Transverse colon (tissue), 4 donors: ENCODE data around the gene AIP. TPM values are rescaled to one million over a fixed set of nuclear protein-coding genes. Genes with fewer than 3 reads are reported as not detected.

Source experiments
- DNase-seq: peaks from one replicate; pipeline ENCODE4 v3.0.0-alpha.2; 2019
- H3K27ac ChIP-seq, 4 donors: fragments of 200-600 bp; sonication (generic); 2 replicates each; pipeline ENCODE4 v1.5.1; 2016 to 2018; ENCODE audit warnings: inconsistent platforms in 4 of 4
- H3K27me3 ChIP-seq: fragments of 200-600 bp; sonication (generic); 2 replicates; pipeline ENCODE4 v1.5.1; 2017; ENCODE audit warnings: inconsistent platforms
- H3K36me3 ChIP-seq, 4 donors: fragments of 200-600 bp; sonication (generic); 2 replicates each; pipeline ENCODE4 v1.5.1; 2017 to 2019; ENCODE audit warnings: inconsistent platforms in 4 of 4
- H3K4me1 ChIP-seq, 4 donors: fragments of 200-600 bp; sonication (generic); 2 replicates each; pipeline ENCODE4 v1.5.1; 2017 to 2020; ENCODE audit warnings: inconsistent platforms in 4 of 4
- H3K4me3 ChIP-seq, 4 donors: fragments of 200-600 bp; sonication (generic); 1 replicate in 1 of 4; 2 replicates in 3 of 4; pipeline versions ENCODE4 v1.5.1 to v1.6.1; 2017 to 2019; ENCODE audit warnings: inconsistent platforms in 4 of 4
- H3K9me3 ChIP-seq, 2 donors: fragments of 200-600 bp; sonication (generic); 2 replicates each; pipeline ENCODE4 v1.5.1; 2017 to 2019; ENCODE audit warnings: inconsistent platforms in 2 of 2
- EP300 ChIP-seq: sonication (generic); formaldehyde crosslinking; IDR thresholded peaks from one replicate; pipeline ENCODE4 v1.6.1; 2017; ENCODE audit warnings: antibody characterized with exemption, low read depth
- POLR2A ChIP-seq: fragments of 450-650 bp; IDR thresholded peaks from one replicate; pipeline ENCODE4 v1.6.1; 2016; ENCODE audit warnings: antibody characterized with exemption, mild to moderate bottlenecking, moderate library complexity
- POLR2AphosphoS5 ChIP-seq, 3 donors: sonication (generic); formaldehyde crosslinking; IDR thresholded peaks; one replicate each; pipeline ENCODE4 v1.6.1; 2016; ENCODE audit warnings: antibody characterized with exemption in 3 of 3
- WGBS, 2 donors: methylation state at CpG; one replicate each; pipeline ENCODE4 v1.1.5; 2018; ENCODE audit warnings: low coverage in 1 of 2; 5-methylcytosine and 5-hydroxymethylcytosine counted together
- in situ Hi-C, 4 donors: fragments of 200-750 bp; cut with MboI; loops; one replicate each; pipeline versions ENCODE4 v1.15.0 to v1.15.1; 2017; ENCODE audit warnings: low sequenced_read_pairs in 3 of 4, low pct_ligation_motif_present in 1 of 4, low pct_unique_long_range_greater_than_20kb in 1 of 4
- intact Hi-C: fragments of 100-400 bp; cut with DNase I; formaldehyde crosslinking; loops from one replicate; pipeline ENCODE4 v1.15.1; 2023; ENCODE audit warnings: low total_unique reads
- total RNA-seq, 4 donors: library from RNA; depleted of rRNA; stranded (reverse); fragments of >200 nt; gene quantifications; one replicate each; pipeline ENCODE4 v1.1.0, GENCODE V29; 2016
- TF ChIP-seq, protein P1 (sequence below), 5 experiments: fragments of 200-600 bp in 3 of 5; fragments of 450-650 bp in 2 of 5; sonication (generic) in 3 of 5; IDR thresholded peaks; 1 replicate in 2 of 5; 2 replicates in 3 of 5; pipeline ENCODE4 v1.5.1; 2016 to 2017; ENCODE audit warnings: antibody characterized with exemption in 5 of 5, inconsistent platforms in 3 of 5, mild to moderate bottlenecking in 2 of 5, moderate library complexity in 1 of 5

AIP gene
- total RNA-seq, 4 donors from 2014 or later: 32.9 to 71.5 (median 57.6) TPM

DNA sequence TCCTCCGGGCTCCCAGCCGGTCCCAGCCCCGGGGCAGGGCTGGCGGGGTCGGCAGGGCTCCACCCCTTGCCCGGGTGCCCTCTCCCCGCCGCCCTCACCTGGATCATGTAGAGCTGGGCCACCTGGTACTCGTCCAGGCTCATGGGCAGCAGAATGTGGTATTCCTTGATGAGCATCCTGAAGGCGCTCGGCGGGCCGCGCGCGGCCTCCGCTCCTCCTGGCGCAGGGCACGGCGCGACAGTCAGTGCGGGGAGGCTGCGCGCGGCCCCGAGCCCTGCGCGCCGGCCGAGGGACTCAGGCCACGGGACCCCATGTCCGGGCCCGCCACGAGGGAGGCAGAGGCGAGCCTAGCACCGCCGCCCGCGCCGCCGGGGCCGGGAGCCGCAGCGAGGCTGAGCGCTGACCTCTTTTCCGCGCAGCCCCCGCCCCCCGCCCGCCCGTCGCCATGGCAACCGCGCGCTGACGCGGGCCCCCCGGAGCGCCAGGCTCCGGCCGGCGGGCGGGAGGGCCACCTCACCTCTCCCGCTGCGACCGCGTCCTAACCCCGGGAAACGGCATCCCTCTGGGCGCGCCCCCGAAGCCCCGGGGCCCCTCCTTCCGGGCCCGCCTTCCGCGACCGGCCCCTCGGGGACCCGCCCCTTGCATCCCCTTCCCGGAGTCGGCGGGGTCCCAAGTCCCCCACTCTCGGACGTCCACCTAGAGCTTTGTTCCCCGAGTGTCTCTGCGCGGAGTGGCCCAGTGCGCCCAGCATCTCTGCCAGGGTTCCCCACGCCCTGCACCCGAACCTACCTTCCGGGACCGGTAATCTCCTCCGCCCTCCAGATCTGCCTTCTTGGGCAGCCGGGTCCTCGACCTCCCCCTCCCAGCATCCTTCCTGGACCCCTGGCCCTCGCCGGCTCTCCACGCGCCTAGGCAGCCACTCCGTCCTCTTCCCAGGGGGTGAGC is 21.5 kb downstream of the AIP start:
- Histone ChIP-seq H3K4me1 (peaks cover 26 to 51% (median 39%) of the 10 kb centered on the region in 4 donors), H3K27me3 (no peaks in the 10 kb centered on the region), H3K9me3 (no peaks in the 10 kb centered on the region), H3K27ac (peak overlapping the region; percentile 98 to 100 (median 98)), H3K36me3 (no peaks in the 10 kb centered on the region), H3K4me3 (peak overlapping the region; percentile 62 to 81 (median 69))
- WGBS, 2 donors: 3% methylated on average over 46 of the region's 101 CpGs; no CpG with 5 or more reads in 1 of the 2 donors
- peak; percentile 37 for DNase-seq
- TF ChIP-seq EP300: no peak
- no peak for TF ChIP-seq POLR2A
- in situ Hi-C loops: no loop called here
- intact Hi-C loops: no loop called here

DNA sequence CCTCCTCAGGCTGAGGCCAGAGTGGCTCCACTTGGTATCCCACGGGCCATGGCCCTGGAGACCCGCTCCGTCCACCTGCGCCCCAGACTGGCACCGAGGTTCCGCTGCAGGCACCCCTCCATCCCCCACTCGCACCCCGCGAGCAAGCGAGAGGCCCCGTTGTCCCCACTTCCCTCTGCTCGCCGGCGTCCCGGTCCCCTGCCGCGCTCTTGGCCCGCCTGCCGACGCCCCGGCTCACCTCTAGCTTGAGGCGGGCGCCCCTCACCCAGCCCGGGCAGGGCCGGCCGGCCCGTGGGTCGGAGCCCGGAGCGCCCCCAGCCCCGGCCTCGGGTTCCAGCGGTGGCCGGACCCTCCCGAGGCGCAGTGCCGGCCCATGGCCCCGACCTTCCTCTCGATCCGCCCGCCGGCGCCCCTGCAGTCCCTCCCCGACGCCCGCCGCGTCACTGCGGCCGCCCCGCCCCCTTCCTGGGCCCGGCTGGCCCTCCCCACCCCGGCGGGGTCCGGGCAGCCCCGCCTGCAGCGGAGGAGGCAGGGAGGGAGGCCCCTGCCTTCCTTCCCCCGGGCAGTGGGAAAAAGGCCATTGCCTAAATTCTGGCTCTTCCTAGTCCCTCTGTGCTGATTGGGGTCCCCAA is 22.2 kb downstream of the AIP start, which contains the start of gene PITPNM1:
TSS of gene PITPNM1 (minus strand) at position 414 of the 632 bp plus-strand sequence. CDS start 1,183 bp downstream, outside the sequence.
- H3K36me3 ChIP-seq: no peaks in the 10 kb centered on the region
- WGBS, 2 donors: 1% methylated on average over 29 of the region's 58 CpGs; no CpG with 5 or more reads in 1 of the 2 donors
- TF ChIP-seq POLR2AphosphoS5 (IDR thresholded peaks at IDR 0.05): peak in 2 of 3 donors; percentile 38 to 44
- TF ChIP-seq, protein P1, sequence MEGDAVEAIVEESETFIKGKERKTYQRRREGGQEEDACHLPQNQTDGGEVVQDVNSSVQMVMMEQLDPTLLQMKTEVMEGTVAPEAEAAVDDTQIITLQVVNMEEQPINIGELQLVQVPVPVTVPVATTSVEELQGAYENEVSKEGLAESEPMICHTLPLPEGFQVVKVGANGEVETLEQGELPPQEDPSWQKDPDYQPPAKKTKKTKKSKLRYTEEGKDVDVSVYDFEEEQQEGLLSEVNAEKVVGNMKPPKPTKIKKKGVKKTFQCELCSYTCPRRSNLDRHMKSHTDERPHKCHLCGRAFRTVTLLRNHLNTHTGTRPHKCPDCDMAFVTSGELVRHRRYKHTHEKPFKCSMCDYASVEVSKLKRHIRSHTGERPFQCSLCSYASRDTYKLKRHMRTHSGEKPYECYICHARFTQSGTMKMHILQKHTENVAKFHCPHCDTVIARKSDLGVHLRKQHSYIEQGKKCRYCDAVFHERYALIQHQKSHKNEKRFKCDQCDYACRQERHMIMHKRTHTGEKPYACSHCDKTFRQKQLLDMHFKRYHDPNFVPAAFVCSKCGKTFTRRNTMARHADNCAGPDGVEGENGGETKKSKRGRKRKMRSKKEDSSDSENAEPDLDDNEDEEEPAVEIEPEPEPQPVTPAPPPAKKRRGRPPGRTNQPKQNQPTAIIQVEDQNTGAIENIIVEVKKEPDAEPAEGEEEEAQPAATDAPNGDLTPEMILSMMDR (IDR thresholded peaks at IDR 0.05): no peak

DNA sequence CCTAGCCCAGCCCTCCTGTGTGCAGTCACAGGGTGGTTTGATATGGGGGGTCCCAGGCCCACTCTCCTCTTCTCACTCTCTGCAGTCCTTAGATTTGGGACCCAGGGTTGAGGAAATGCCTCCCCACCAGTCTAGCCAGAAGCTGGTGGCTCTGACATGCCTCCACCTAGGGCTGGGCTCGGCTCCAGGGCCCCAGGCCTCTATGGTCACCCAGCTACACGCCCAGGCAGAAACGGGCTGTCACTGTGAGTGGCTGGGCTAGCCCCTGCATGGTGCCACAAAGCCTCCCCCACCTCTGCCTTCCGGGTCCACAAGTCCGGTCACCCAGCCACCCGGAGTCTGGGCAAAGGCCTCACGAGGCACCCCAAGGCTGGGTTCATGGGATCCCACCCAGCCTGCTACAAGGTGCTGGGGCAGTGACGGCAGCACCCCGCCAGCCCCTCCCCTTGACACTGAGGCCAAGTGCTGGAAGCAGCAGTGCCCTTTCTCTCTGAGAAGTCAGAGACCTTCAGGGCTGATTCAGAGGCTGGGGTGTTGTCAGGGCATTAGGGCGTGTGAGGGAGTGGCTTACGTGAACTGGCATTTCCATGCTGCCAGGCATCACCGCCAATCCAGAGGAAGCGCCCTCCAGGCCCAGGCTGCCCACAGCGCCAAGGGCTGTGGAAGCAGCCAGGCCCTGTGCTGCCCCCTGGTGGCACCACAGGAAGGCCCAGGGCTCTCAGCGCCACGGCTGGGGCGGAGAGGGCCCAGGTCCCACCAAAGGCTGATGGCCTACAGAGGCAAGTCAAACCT is 23.0 kb downstream of the AIP start:
- in situ Hi-C loops (no loop called here), intact Hi-C loops (loop anchor here (1.0 kb wide), 1 partner anchor 104 kb away; the partner anchor contains the start of gene PPP1CA)
- WGBS, 2 donors: 7% methylated on average over 9 of the region's 17 CpGs; no CpG with 5 or more reads in 1 of the 2 donors
- H3K9me3 ChIP-seq: no peaks in the 10 kb centered on the region
- H3K4me1 ChIP-seq: peaks cover 26 to 51% (median 39%) of the 10 kb centered on the region in 4 donors
- no peaks in the 10 kb centered on the region for H3K27me3 ChIP-seq
- peak overlapping the region; percentile 98 to 100 (median 98) for H3K27ac ChIP-seq
- DNase-seq: peak; percentile 95
- TF ChIP-seq POLR2AphosphoS5 (IDR thresholded peaks at IDR 0.05) (peak; percentile 75 to 87 (median 82)), EP300 (no peak), POLR2A (peak; percentile 84)
- TF ChIP-seq, protein P1 (IDR thresholded peaks at IDR 0.05): peak; percentile 95 to 99 (median 98)
- peak overlapping the region in 3 of 4 donors; percentile 65 to 82 (median 81) for H3K4me3 ChIP-seq
- no peaks in the 10 kb centered on the region for H3K36me3 ChIP-seq

More for the DNA sequence above, 22.2 kb downstream of the AIP start, which contains the start of gene PITPNM1:
- intact Hi-C loops (no loop called here), in situ Hi-C loops (no loop called here)
- H3K9me3 ChIP-seq: no peaks in the 10 kb centered on the region
- peak within 1 kb of the TSS; percentile 98 to 100 (median 98) for H3K27ac ChIP-seq
- DNase-seq: peak; percentile 89
- H3K4me1 ChIP-seq: peaks cover 26 to 51% (median 39%) of the 10 kb centered on the region in 4 donors
- no peaks in the 10 kb centered on the region for H3K27me3 ChIP-seq
- H3K4me3 ChIP-seq: peak within 1 kb of the TSS; percentile 62 to 82 (median 73)

DNA sequence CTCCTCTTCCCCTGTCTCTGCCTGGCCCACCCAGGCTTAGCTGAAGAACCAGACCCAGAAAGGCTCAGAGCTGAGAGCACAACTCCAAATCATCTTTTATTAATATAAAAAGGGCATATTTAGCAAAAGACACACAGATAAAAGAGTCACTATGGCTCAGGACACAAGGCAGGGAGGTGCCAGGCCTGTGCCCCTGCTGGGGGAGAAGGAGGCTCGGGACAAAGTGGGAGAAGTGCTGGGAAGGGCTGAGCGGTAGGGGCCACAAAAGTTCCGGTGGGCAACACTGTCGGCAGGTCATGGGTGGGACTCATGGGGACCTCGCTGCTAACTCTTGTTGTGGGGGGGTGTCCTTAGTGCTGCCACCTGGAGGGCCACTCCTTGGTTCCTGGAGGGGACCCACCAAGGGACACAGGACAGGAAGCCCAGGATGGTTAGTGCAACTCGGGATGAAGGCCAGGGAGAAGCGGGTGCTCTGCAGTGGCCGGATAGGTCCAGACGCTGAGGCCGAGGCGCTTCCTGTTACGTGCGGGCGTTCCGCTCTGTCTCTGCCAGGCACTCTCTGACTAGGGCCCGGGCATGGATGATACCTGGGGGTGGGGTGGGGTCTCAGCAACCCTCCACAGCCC is 23.7 kb downstream of the AIP start:
- Histone ChIP-seq H3K27ac (peak overlapping the region; percentile 98 to 100 (median 98)), H3K4me1 (peaks cover 26 to 51% (median 39%) of the 10 kb centered on the region in 4 donors), H3K36me3 (no peaks in the 10 kb centered on the region), H3K9me3 (no peaks in the 10 kb centered on the region), H3K4me3 (peak overlapping the region in 2 of 4 donors; percentile 81 to 82), H3K27me3 (no peaks in the 10 kb centered on the region)
- intact Hi-C loops (loop anchor here (1.0 kb wide), 1 partner anchor 105 kb away; the partner anchor contains the start of gene PPP1CA), in situ Hi-C loops (no loop called here)
- TF ChIP-seq POLR2A: no peak
- TF ChIP-seq EP300: no peak
- TF ChIP-seq, protein P1 (IDR thresholded peaks at IDR 0.05): peak in 3 of 5 experiments; percentile 9 to 58 (median 31)
- TF ChIP-seq POLR2AphosphoS5 (IDR thresholded peaks at IDR 0.05): no peak
- DNase-seq: peak; percentile 36
- 75% methylated on average over 14 of the region's 16 CpGs; no CpG with 5 or more reads in 1 of the 2 donors for WGBS, 2 donors
